ENCODE measurements around the gene LIPA.
A peak's percentile ranks its signal among the peaks of the same experiment; 100 is the strongest.
"Not testable (repeated sequence)": the region's sequence is repeated elsewhere in the genome, so short reads cannot be mapped to it uniquely, and the experiment has no call there.

Gene LIPA

DNA sequence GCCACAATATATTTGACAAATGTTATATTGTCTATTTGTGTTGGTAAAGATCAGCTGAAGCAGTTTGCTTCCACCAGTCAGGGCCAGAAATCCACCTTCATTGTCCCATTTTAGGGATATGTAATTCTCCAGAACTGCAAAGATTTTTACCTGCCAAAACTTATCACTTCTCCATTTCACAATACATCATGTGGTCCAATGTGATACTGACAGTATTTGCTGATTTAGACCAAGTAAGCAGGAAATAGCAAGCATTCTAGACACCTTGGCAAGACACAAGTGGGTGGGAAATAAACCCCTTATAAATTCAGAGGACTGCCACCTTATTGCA, 18.5 kb upstream of the LIPA start:
- DNase-seq (ENCODE audit: low spot score), result no peak

DNA sequence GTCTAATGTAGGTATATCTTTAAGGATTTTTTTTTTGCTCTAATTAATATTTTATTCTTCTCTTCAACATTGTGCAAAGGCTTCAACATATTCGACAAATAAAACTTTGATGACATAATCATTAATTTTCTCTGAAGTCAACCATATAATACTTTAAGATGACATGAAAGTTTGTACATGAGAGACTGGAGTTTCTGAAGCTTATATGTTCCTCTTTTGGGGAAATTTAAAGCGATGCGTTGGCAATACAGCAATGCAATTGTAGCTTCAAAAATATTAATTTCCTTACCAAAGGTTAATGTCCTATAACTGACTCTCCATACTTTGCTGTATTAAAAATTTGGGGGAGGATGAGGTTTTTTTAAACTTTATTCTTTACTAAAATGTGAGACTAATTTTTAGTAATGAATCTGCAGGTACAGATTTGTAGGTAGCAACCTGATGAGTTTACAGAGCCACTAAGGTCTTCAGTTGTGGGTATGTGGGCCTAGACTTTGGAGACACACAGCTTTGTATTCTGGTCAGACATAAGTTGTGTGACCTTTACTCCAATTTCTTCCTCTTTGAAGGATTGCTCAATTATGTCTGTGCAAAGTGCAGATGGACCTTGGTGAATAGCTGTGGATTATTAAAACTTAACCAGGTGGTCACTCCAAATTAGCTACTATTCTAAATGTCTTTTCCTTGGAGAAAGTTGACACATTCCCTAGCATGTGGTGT, 18.0 kb upstream of the LIPA start:
- DNase-seq (ENCODE audit: low spot score), result no peak

DNA sequence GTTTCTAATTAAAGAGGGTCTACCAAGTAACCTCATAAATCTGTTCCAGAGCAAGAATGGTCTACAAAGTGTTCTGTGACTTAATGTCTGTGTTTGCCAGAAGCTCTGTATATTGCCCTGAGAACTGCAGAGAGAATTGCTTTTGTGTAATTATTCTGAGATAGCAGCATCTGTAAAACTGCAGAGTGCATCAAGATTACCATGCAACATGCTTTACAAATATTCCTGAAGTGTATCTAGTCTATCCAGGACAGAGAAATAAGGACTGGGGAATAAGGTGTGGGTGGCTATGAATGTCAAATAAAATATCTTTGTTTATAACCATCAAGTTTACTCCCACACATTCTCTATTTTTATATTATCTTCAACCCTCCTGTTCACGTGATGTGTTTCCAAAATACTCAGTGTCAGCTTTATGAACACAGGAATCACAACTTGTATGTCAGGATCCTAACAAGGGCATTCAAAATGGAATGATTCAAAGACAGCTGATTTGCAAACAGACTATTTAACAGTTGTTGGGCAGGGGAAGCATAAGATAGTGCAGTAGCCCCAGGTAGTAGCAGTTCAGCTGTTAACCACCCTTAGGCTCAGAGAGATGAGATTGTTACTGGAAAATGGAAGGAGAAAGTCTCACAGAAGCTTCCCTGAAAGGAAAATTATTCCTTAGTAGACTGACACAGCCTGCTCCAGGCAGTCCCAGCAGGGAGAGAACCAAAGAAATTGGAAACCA, 15.3 kb upstream of the LIPA start:
- DNase-seq (ENCODE audit: low spot score), result no peak

DNA sequence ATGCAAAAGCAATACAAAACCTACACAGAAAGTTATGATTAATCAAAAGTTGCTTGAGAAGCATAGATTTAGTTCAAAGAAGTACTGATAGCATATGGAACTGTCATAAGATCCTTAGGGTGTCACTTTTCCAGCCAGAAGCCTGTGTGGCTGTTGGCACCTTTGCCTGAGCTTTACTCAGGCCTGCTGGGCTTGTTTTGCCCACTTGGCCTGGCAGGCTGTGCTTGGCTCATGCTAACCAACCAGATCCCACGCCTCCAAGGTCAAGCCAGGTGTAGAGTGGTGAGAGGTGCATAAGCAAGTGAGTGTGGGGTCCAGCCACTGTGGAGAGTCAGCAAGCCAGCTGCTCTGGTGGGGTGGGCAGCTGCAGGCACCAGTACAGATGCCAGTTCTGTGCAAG, 12.0 kb upstream of the LIPA start:
- DNase-seq (ENCODE audit: low spot score), result no peak

DNA sequence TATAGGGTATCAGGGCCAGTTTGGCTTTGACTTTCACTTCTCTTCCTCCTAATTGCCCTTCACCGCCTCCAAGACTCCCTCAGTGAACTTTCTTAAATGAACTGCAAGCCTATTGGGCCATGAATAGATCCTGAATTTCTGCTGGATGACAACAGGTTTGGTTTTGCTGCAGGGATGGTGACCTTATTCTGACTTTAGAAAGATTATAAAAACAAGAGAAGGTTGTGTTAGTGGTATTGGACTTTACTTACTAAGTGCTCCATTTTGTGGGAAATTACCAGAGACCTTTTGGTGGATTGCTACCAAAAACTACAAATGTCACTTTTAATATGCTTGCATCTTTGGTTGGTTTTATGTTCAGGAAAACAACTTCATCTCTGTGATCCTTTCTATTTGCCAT, 11.5 kb upstream of the LIPA start:
- DNase-seq (ENCODE audit: low spot score), result no peak

DNA sequence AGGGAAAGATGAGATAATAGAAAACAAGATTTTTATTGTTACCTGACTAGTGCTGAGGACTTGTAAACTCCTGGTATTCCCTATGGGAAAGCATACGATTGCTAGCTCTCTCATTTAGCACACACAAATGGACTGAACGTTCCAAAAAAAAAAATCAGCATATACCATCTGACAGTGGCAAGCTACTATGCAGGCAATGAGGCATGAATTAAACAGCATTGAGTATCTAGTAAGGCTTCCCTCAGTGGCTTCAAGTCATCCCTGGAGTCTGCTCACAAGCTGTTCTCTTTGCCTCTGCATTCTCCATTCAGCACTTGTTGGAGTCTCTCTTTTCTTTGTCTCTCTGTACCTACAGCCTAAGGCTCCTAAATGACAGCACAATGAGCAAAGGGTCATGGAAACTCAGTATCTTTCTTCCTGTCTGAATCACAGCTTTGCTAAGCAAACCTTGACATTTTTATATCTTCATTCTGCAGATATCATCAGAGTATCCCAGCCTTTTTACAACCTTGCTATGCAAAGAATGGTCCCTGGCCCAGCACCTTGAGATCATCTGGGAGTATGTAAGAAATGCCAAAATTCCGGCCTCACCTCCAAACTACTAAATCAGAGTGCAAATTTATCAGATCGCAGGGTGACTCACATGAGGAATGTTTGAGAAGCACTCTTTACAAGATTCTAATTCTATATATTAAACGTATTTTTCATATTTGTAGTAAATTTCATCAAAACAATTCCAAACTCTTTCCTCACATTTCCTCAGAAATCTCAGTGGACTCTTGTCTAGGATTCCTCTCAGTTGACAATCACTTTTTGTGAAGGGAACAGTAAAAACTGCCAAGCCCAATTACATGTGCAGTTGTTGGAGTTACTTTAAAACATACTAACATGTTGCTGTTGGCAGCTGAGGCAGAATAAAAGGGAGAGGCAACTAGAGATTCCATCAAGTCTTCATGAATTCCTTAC, 10.8 kb upstream of the LIPA start:
- no peak for DNase-seq (ENCODE audit: low spot score)

DNA sequence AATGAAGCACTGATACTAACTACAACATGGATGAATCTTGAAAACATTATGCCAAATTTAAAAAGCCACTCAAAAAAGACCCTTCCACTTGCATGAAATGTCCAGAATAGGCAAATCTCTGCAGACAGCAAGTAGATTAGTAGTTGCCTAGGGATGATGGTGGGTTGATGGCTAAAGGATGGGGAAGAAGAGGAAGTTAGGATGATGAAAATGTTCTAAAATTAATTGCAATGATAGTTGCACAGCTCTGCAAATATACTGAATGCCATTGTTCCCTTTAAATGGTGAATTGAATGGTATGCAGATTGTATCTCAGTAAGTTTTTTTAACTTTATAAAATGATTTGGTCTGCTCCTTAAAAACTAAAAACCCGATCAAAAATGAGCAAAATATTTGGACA, 7.3 kb upstream of the LIPA start:
- no peak for DNase-seq (ENCODE audit: low spot score)

DNA sequence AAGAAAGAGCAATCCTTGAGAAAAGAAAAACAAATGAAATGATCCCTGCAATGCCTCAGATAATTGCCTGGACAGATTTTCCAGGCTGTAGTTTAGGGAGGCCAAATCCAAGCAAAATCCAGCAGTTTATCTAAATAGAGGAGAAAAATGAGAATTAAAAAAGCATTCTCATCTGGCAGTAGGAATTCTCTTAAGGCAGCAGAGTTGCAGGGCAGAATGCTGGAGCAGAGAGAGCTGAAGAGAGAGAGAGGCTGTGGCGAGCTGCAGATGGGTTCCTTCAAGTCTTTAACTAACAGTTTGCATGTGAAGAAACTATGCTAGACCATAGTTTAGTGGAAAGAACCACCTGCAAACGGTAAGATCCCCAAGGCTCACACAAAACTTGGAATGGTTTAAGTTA, 6.0 kb upstream of the LIPA start:
- no peak for DNase-seq (ENCODE audit: low spot score)

DNA sequence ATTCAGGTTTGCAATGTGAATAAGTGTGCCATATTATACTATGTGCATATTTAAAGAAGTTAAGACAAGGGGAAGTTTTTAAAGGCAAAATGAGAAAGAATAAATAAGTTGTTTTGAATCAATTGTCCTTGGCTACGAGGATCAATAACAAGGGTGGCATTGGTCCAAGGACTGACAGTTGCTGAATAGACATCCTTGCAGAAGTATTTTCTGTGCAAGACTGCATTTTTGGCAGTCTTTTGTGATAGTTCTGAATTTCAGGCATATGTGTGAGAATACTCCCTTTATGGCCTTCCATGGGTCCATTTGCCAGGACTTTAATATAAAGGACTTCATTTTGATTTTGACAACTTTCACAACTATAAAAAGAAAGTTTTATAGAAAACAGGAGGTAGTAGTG, 5.4 kb upstream of the LIPA start:
- DNase-seq (ENCODE audit: low spot score), result no peak

DNA sequence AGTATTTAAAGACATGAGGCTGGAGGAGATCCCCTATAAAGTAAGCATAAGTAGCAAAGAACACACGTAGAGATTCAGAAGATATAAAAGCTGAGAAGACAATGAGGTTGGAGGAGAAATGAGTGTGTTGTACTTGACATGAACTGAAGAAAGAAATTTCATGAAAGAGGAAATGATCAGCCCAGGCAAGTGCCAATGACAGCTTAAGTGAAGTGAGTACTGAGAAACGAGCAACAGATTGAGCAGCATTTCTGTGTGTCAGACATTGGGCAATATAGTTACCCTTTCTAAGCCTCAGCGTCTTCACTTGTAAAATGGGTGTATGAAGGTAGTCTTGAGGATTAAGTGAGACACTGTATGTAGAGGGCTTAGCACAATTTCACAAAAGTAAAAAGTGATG, 4.8 kb upstream of the LIPA start:
- no peak for DNase-seq (ENCODE audit: low spot score)

DNA sequence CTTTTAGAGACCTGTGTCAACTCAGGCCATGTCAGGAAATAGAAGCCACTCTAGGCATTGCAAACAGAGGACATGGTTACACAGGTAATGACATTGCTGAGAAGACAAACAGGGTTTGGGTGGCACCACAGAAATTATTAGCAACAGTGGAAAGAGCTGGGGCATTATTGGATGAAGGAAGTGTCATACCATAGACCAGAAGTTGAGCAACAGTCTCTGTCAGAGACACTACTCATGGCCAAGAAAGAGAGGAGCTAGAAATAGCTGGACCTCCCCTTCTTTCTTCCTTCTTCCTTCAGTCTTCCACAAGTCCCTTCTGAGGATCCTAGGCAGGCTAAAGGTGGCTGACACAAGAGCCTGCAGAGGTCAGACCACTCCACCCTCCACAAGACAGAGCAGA, 4.2 kb upstream of the LIPA start:
- DNase-seq (ENCODE audit: low spot score), result no peak

DNA sequence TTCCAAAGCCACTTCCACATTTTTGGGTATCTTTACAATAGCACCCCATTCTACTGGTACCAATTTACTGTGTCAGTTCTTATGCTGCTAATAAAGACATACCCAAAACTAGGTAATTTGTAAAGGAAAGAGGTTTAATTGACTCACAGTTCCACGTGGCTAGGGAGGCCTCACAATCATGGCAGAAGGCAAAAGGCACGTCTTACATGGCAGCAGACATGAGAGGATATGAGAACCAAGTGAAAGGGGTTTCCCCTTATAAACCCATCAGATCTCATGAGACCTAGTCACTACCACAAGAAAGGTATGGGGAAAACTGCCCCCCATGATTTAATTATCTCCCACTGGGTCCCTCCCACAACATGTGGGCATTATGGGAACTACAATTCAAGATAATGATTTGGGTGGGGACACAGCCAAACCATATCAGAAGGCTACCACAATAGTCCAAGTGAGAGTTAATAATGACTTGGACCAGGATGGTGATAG, 3.6 kb upstream of the LIPA start:
- DNase-seq (ENCODE audit: low spot score), result not testable (repeated sequence)

DNA sequence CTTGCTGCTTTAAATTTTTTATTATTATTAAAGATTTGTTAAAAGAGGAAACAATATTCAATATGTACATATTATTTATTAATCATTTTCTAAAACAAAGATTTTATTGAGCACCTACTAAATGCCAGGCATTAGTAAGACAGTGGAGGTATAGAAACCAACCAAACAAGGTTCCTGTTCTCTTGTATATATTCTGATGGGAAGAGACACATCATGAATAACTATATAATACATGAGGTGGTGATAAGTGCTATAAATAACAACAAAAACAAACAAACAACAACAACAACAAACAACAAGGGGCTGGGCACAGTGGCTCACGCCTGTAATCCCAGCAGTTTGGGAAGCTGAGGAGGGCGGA, 630 bp upstream of the LIPA start:
- DNase-seq (ENCODE audit: low spot score), result no peak

DNA sequence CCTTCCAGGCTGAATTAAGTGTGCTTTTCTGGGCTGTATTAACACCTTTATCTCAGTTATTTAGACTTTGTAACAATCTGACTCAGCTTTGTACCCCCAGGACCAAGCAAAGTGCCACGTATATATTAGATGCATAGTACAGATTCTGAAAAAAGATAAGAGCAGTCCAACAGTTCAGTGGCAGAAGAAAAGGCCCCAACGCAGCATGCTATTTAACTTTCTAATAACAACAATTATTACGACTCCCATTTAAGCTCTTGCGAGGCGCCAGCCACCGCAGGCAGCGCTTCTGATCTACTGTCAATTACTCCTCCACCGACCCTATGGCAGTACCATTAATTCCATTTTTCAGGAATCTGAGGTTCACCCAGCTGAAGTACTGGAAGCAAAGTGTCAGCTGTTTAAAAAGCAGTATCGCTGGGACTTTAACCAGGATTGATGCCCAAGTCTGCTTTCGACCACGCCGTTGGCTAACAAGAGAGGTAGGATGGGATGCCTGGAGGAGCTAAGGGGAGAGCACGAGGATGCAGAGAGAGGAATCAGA, 638 bp downstream of the LIPA start:
- peak; percentile 10 for DNase-seq (ENCODE audit: low spot score)

DNA sequence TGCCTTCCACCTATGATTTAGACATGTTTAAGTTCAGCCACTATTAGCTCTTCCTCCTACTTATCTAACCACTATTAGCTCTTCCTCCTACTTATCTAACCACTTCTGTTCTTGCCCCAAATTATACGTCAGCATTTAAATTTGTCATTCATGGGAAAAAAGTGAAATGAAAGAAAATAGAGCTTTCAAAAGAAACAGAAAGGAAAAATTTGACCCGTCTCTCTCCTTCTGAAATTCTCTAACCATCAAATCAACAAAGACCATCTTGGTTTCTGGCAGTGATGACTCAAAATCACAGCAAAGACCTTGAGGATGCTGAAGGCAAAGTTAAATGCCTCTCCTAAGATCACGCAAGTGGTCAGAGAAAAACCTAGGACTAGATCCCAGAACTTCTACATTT, 2.6 kb downstream of the LIPA start:
- no peak for DNase-seq (ENCODE audit: low spot score)

DNA sequence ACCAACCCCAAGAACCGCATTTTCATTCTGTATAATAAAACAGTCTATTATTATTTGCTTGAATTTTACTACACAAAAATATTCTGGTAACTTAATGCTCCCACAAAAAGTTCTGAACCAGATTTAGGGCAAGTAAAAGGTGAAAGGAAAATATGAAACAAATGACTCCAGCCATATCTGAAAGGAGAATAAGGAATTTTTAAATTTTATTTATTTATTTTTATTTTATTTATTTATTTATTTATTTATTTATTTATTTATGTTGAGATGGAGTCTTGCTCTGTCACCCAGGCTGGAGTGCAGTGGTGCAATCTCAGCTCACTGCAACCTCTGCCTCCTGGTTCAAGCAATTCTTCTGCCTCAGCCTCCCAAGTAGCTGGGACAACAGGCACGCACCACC, 4.0 kb downstream of the LIPA start:
- not testable (repeated sequence) for DNase-seq (ENCODE audit: low spot score)

DNA sequence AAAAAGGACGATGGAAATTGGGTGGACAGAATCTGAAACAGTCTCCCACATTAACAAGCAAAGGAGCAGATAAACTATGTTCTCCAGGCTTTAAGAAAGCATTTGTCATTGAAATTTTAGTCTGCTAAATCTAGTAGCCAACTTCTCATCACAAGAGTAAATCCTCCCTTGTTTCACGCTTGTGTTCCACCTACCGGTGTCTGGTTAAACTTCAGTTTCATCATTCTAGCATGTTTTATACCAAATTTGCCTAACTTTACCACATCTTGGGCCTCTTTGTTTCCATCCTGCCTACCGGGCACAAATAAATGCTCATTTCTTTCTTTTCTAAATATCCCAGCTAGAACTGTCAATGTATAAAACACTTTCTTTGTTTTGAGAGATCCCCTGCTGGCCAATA, 5.8 kb downstream of the LIPA start:
- DNase-seq (ENCODE audit: low spot score), result no peak

DNA sequence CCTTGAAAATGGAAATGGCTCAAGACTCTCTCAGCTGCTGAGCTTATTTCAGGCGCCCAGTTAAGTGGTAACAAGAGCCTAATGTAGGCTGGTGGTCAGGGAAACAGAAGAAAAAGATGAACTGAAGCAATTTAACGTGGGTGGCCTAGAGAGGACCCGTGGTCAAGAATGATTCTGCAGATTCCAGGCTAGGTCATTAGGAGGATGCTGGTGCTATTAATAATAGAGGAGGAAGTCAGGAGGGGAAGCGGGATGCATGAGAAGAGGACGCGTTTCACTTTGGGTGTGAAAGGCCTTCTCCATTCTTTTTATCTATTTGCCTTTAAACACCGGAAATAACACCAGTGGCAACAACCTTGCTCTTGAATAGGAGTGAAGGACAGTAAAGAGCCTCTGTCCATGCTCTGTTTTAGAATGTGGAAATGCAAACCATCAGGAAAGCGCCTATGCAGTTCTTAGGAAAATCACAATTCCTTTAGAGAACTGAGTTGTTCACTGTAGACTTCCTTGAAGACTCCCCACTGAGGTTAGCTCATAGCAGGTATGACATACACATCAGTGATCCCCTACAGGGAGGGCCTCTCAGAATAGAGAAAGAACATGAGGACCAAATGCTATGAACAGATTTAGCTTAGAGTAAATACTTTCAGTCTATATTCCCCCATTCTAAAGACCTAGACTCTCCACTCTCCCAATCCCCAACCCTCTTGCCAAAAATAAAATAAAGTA, 8.6 kb downstream of the LIPA start:
- no peak for DNase-seq (ENCODE audit: low spot score)

DNA sequence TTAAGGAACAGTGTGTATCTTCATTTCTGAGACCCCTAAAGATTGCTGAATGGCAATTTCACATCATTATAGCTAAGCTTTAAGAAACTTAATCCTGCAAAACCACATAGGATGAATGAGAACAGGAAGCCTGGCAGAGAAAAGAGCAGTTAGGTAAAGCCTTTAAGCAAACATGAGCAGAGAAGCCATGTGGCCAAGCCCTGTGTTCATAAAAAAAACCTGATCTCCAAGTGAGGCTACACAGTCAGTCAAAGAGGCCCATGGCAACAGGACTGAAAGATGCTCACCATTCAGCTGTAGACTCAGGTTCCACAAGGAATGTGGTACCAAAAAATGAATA, 9.3 kb downstream of the LIPA start:
- no peak for DNase-seq (ENCODE audit: low spot score)

DNA sequence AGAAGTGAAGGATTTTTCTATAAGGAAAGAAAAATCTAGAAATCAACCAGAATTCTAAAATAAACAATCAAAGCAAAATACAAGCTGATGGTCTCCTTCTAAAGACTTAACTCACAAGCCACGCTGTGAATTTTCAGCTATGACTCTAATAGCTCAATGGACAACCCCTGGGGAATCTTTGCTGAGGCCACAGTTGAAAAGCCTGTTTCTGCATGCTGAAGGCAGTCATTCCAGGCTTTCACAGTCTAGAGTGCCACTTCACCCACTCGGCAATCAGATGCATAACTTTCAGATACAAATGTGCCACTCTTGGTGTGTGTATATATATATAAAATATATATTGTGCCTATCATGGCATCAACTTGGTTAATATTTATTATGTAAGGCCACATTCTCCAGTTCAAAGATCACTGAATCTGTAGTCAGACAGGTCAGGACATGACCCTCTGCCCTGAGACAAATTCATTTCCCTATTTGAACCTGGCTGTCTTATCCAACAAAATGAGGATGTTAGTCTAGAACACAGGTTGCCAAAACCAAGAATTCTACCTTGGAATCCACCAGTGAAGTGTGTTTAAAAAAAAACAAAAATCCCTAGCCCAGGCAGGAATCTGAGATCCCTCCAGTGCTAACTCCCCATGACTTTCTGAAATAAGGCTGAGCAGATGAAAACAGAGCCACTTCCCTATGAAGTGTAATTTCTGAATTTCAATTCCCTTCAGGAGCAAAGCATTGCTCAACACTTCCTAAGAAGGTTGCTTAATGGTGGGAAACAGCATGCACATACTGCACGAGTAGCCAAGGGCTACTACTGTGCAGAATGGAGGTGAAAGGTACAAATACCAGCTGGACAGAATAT, 9.9 kb downstream of the LIPA start:
- DNase-seq (ENCODE audit: low spot score), result no peak

DNA sequence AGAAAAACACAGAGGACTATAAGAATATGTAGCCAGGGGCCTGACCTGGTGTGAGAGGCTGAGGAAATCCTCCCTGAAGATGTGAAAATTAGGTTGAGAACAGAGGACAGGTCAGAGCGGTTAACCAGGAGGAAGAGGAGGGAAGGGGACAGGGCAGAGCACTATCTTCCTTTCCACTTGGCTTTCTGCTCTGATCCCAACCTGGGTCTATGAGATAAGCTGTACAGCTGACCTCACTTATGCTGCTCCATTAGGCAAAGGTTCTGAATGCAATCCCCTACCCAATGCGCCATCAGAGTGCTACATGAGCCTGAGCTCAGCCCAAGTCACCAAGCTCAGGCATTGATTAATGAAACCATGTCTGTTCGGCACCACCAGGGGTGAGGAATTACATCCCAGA, 10.5 kb downstream of the LIPA start:
- no peak for DNase-seq (ENCODE audit: low spot score)
